BLaER1 treated with 17β-estradiol and CSF1 and Interleukin-3, amounts not matched to agents 10 nM and 100 nM (cell line): ENCODE measurements around the gene HOXB8.
A peak's percentile ranks its signal among the peaks of the same experiment; 100 is the strongest.

Experiments used
- H3K27ac ChIP-seq, 11 experiments: shearing (Covaris generic); formaldehyde crosslinking; 2 replicates each; pipeline ENCODE4 v1.8.1; 2022
- H3K27me3 ChIP-seq, 11 experiments: shearing (Covaris generic); formaldehyde crosslinking; 2 replicates each; pipeline ENCODE4 v1.8.1; 2022
- H3K36me3 ChIP-seq, 11 experiments: shearing (Covaris generic); formaldehyde crosslinking; 2 replicates each; pipeline ENCODE4 v1.8.1; 2022
- H3K4me1 ChIP-seq, 10 experiments: shearing (Covaris generic); formaldehyde crosslinking; 2 replicates each; pipeline ENCODE4 v1.8.1; 2022
- H3K4me2 ChIP-seq, 11 experiments: shearing (Covaris generic); formaldehyde crosslinking; 2 replicates each; pipeline ENCODE4 v1.8.1; 2022
- H3K4me3 ChIP-seq, 10 experiments: shearing (Covaris generic); formaldehyde crosslinking; 2 replicates each; pipeline ENCODE4 v1.8.1; 2022
- H3K9ac ChIP-seq, 11 experiments: shearing (Covaris generic); formaldehyde crosslinking; 2 replicates each; pipeline ENCODE4 v1.8.1; 2022
- H3K9me3 ChIP-seq, 11 experiments: shearing (Covaris generic); formaldehyde crosslinking; replicated peaks in 1 of 11; 2 replicates each; pipeline ENCODE4 v1.8.1; 2022
- H4K20me1 ChIP-seq, 11 experiments: shearing (Covaris generic); formaldehyde crosslinking; 2 replicates each; pipeline ENCODE4 v1.8.1; 2022
- Cebpa-rat ChIP-seq, 11 experiments: shearing (Covaris generic); IDR thresholded peaks; 2 replicates each; pipeline ENCODE4 v1.8.1; 2022

HOXB8 gene

DNA sequence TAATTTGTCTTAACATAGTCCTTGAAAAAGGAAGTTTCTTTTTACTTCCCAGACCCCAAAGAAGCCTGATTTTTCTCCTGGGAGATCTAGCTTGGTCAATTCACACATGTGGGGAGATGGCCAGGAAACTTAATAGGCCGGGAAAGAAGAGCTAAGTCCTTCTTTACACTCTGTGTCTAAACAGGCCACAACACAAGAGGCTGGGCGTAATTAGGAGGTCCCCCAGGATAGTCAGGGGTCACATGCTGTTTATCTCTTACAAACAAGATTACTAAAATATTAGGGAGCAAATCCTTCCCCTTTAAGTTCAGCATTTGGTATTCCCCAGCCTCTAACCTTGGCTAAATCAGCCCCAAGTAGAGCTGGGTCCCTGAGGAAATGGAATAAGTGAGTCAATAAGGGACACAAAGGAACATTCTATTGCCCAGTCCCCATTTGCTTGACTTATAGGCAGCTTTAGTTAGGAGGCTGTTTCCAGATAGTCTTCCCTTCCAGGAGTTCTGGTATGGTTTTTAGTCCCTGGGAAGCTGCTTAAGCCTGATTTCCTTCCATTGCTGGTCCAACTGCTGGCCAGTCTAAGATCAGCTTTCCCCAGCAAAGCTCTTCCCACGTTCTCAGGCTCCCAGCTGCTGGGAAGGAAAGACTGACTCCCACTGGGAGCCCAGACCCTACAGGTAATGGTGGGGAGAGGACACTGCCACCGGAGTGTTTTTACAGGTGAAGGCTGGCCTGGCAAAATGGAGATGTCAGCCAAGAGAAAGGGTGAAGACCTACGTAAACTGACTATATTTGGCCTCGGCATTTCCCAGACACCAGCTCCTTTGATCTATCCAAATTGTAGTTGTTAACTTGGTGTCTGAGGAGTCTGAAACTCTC, 25.1 kb upstream of the HOXB8 start:
- Histone ChIP-seq H3K27ac (no peak overlapping the region), H3K36me3 (no peaks in the 10 kb centered on the region), H3K9me3 (peaks cover 0 to 16% (median 0%) of the 10 kb centered on the region in 11 experiments; a peak in 7 of 22 replicates), H4K20me1 (peaks cover 0 to 91% (median 75%) of the 10 kb centered on the region in 11 experiments; a peak in 15 of 22 replicates), H3K4me2 (no peak overlapping the region), H3K4me3 (no peak overlapping the region), H3K27me3 (peaks cover 100% of the 10 kb centered on the region in 11 experiments), H3K4me1 (peaks cover 0 to 5% (median 0%) of the 10 kb centered on the region in 10 experiments; a peak in 1 of 20 replicates), H3K9ac (no peak overlapping the region)
- TF ChIP-seq Cebpa-rat (IDR thresholded peaks at IDR 0.05): no peak

DNA sequence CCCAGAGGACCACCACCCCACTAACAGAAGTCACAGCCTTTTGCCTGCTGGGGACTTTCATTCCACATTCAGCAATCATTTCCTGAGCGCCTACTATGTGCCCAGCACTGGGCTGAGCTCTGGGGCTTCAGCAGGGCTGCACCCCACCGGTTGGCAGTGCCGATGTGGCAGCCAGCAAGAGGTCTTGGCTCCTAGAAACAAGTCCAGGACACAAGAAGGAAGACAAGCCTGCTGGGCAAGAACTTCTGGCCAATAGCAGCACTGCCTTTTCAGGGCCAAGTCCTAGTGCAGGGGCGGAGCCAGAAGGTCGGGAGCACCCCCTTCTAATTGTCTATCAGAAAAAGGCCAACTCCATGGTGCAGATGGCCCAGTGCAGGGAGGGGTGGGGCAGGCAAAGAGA, 24.0 kb upstream of the HOXB8 start:
- Histone ChIP-seq H3K27me3 (peaks cover 100% of the 10 kb centered on the region in 11 experiments), H3K4me2 (no peak overlapping the region), H3K9ac (no peak overlapping the region), H3K36me3 (no peaks in the 10 kb centered on the region), H3K27ac (no peak overlapping the region), H3K4me1 (peaks cover 0 to 5% (median 0%) of the 10 kb centered on the region in 10 experiments; a peak in 1 of 20 replicates), H4K20me1 (peaks cover 0 to 92% (median 73%) of the 10 kb centered on the region in 11 experiments; a peak in 15 of 22 replicates), H3K9me3 (peaks cover 0 to 17% (median 0%) of the 10 kb centered on the region in 11 experiments; a peak in 7 of 22 replicates), H3K4me3 (no peak overlapping the region)
- no peak for TF ChIP-seq Cebpa-rat (IDR thresholded peaks at IDR 0.05)

DNA sequence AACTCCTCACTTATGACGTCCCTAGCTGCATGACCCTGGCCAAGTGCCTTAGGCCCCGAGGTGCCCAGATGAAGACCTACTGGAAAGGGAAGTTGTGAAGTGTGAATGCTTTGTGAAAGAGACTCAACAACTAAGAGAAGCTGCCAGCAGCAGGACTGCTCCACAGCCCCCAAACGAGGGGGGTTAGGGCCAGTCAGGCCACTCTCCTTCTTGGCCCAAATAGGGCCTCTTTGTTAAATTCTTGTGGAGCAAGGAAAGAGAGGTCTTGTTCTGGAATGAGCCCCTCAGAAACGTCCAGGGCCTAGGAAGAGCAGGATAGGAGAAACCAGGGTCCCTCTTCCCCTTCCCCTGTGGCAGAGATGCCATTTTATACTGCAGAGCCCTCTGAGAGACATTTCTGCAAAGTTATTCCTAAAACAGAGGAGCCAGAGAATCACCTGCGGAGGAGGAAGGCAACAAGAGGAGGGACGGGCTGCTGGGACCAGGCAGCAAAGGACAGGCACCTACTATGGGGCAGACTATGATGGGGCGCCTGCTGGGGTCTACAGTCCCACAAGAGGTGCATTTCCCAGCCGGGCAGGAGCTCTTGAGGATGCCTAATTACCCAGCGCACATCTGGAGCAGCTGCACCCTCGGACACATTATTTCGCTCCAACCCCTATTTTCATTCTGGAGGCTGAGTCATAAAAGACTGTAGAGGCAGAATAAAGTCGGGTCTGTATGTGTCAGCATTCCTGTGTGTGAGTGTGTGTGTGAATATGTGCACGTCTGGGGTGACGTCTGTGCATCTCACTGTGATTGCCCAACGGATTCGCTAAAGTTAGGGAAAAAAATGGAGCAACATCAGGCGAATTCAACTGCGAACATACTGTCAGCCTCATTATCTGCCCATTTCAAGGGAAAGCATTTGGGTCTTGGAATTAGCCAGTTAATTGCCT, 22.5 kb upstream of the HOXB8 start:
- no peaks in the 10 kb centered on the region for H3K36me3 ChIP-seq
- H4K20me1 ChIP-seq: peaks cover 0 to 96% (median 77%) of the 10 kb centered on the region in 11 experiments; a peak in 15 of 22 replicates
- peaks cover 0 to 5% (median 0%) of the 10 kb centered on the region in 10 experiments; a peak in 1 of 20 replicates for H3K4me1 ChIP-seq
- no peak overlapping the region for H3K4me3 ChIP-seq
- no peak overlapping the region for H3K27ac ChIP-seq
- peaks cover 0 to 23% (median 0%) of the 10 kb centered on the region in 11 experiments; a peak in 8 of 22 replicates for H3K9me3 ChIP-seq
- H3K27me3 ChIP-seq: peaks cover 100% of the 10 kb centered on the region in 11 experiments
- no peak overlapping the region for H3K4me2 ChIP-seq
- no peak for TF ChIP-seq Cebpa-rat (IDR thresholded peaks at IDR 0.05)
- no peak overlapping the region for H3K9ac ChIP-seq

DNA sequence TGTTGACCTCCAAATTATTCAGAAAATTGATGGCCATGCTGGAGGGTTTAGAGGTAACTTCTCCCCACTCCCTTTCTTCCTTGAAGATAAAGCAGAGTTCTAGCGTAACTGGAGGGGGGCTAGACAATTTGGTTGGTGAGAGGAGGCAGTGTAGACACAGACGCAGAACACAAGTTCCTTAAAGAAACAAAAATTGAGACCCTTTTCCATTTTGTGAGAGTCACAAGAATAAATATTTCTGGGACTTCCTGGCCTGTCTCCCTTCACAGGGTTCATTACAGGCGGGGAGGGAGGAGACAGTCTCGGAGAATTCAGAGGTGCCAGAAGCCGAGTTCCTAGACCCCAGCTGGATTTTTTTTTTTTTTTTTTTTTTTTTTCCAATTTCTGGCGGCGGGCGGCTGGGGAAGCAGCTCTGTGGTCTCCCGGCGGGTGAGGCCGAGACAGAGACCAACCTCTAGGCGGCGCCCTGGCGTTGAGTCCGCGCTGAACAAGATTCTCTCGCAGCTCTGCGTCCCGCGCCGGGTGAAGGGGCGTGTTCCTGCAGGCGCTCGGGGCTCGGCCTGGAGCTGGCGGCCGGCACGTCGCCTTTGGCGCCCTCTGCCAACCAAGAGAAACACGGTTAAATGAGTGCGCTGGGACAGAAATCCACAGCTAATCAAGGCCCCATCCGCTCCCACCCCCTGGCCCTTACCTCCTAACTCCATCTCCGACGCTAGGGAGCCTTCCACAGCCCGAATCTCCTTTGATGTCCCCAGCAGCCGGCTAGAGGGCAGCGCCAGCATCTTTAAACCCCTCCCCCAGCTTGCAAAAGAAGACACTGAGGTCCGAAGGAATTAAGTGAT, 21.3 kb upstream of the HOXB8 start:
- TF ChIP-seq Cebpa-rat (IDR thresholded peaks at IDR 0.05): no peak
- Histone ChIP-seq H3K36me3 (no peaks in the 10 kb centered on the region), H4K20me1 (peaks cover 0 to 96% (median 77%) of the 10 kb centered on the region in 11 experiments; a peak in 15 of 22 replicates), H3K9me3 (peaks cover 0 to 12% (median 0%) of the 10 kb centered on the region in 11 experiments; a peak in 4 of 22 replicates), H3K4me2 (peak overlapping the region in 3 of 11 experiments; percentile 5 to 80 (median 29); a peak in 6 of 22 replicates), H3K4me3 (no peak overlapping the region), H3K27me3 (peaks cover 100% of the 10 kb centered on the region in 11 experiments), H3K27ac (no peak overlapping the region), H3K9ac (no peak overlapping the region), H3K4me1 (peaks cover 0 to 5% (median 0%) of the 10 kb centered on the region in 10 experiments; a peak in 1 of 20 replicates)

DNA sequence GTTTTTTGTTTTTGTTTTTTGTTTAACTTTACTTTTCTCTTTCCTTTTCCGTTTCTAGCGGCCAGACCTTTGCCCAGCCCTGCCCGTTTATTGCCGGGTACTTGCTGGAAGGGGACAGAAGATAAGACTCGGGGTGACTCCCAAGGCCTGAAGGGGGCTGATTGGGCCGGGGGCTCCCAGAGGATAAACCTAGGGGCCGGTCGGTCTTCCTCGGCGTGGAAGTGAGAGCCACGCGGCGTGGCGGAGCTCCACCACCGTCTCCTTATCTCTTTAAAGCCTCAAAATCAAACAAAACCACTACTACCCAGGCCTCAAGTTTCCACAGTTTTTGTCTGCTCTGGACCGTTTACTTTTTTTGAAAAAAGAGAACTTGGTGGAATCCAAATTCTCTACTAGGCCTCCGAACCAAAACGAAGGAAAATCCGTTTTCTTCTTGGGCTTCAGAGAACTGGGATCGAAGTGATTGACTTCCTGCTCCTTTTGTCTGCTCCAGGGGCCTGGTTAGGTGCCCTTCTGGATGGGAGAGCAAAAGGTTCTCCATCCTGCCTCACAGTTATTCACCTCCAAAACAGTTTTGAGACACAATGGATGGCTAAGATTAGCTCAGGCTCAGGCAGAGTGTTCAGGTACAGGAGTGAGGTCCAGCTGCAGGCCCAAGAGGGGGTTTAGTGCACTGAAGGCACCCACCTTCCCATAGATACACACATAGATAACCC, 19.6 kb upstream of the HOXB8 start:
- H3K4me3 ChIP-seq: no peak overlapping the region
- peaks cover 0 to 7% (median 0%) of the 10 kb centered on the region in 11 experiments; a peak in 1 of 22 replicates for H3K9me3 ChIP-seq
- H4K20me1 ChIP-seq: peaks cover 0 to 97% (median 84%) of the 10 kb centered on the region in 11 experiments; a peak in 15 of 22 replicates
- peaks cover 100% of the 10 kb centered on the region in 11 experiments for H3K27me3 ChIP-seq
- H3K36me3 ChIP-seq: no peaks in the 10 kb centered on the region
- H3K27ac ChIP-seq: no peak overlapping the region
- no peak for TF ChIP-seq Cebpa-rat (IDR thresholded peaks at IDR 0.05)
- H3K4me1 ChIP-seq: peaks cover 0 to 5% (median 0%) of the 10 kb centered on the region in 10 experiments; a peak in 1 of 20 replicates
- no peak overlapping the region for H3K9ac ChIP-seq
- H3K4me2 ChIP-seq: no peak overlapping the region

DNA sequence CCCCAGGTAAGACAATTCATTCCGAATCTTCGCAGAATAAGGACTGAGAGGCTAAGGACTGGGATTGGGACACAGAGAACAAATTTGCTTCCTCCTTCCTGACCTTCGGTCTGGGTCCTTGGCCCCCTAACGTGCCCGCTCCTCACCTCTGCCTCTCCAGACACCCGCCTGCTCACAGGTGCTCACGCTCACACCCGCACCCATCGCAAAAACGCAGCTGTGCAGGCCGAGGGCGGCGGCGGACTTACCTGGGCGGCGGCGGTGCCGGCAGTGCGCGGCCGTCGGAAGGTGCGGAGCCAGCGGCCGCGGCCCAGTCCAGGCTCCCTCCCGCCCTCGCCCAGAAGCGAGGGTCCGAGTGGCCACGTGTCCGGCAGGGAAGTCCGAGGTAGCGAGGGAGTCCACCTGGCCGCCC, 18.2 kb upstream of the HOXB8 start:
- H3K9ac ChIP-seq: no peak overlapping the region
- no peak for TF ChIP-seq Cebpa-rat (IDR thresholded peaks at IDR 0.05)
- H3K4me1 ChIP-seq: peaks cover 0 to 5% (median 0%) of the 10 kb centered on the region in 10 experiments; a peak in 1 of 20 replicates

DNA sequence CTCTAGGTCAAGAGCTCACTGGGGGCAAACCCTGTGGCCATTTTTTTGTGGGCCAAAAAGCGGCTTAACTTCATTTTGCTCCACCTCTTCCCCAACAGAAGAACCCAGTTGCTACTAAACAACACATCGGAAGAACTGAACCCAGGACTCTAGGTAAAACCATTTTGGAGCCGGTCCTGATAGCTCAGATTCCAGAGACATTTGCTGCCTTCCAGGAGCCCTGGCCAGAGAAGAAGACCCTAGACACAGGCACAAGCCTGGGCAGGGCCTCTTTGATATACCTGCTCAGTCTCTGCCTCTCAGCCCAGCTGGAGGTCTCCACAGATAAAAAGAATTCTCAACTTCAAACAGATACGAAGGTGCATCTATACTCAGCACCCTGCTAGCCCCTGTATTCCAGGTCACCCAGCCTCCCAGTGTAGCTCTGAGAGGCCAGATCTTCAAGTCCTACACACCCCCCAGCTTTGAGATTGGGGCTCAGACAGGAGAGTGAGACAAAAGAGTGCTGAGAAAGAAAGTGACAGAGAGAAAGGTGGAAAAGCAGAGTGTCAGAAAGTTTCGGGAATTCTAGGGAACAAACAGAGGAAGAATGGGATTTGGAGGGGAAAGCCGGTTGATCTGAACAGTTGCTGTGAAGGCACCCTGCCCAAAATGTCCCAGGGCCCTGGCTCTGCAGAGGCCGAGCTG, 17.6 kb upstream of the HOXB8 start:
- H3K36me3 ChIP-seq: no peaks in the 10 kb centered on the region
- H4K20me1 ChIP-seq: peaks cover 0 to 97% (median 91%) of the 10 kb centered on the region in 11 experiments; a peak in 16 of 22 replicates
- H3K4me3 ChIP-seq: no peak overlapping the region
- H3K9ac ChIP-seq: no peak overlapping the region
- H3K4me1 ChIP-seq: peaks cover 0 to 5% (median 0%) of the 10 kb centered on the region in 10 experiments; a peak in 1 of 20 replicates
- peaks cover 0 to 7% (median 0%) of the 10 kb centered on the region in 11 experiments; a peak in 1 of 22 replicates for H3K9me3 ChIP-seq
- no peak overlapping the region for H3K27ac ChIP-seq
- H3K4me2 ChIP-seq: no peak overlapping the region
- H3K27me3 ChIP-seq: peaks cover 100% of the 10 kb centered on the region in 11 experiments
- no peak for TF ChIP-seq Cebpa-rat (IDR thresholded peaks at IDR 0.05)

More for the DNA sequence above, 18.2 kb upstream of the HOXB8 start:
- peaks cover 100% of the 10 kb centered on the region in 11 experiments for H3K27me3 ChIP-seq
- H3K4me3 ChIP-seq: no peak overlapping the region
- no peak overlapping the region for H3K27ac ChIP-seq
- H3K36me3 ChIP-seq: no peaks in the 10 kb centered on the region
- peaks cover 0 to 96% (median 88%) of the 10 kb centered on the region in 11 experiments; a peak in 16 of 22 replicates for H4K20me1 ChIP-seq
- no peak overlapping the region for H3K4me2 ChIP-seq
- peaks cover 0 to 7% (median 0%) of the 10 kb centered on the region in 11 experiments; a peak in 1 of 22 replicates for H3K9me3 ChIP-seq
